Activated T-cell treated with anti-CD3 and anti-CD28 coated beads, Interleukin-2, amount 50 U/mL, for 72 hours (primary cell): ENCODE data around the gene GRID1. TPM values are rescaled to one million over a fixed set of nuclear protein-coding genes. Genes with fewer than 3 reads are reported as not detected.

Experiments
- ATAC-seq, 2 donors: fragments of 150-1000 bp; cut with Tn5 transposase; replicated peaks in 1 of 2; 2 replicates each; pipeline ENCODE4 v1.10.0; 2021; ENCODE audit warnings: moderate library complexity in 2 of 2, mild to moderate bottlenecking in 1 of 2
- DNase-seq, 2 donors: peaks; one replicate each; pipeline ENCODE4 v3.0.0; 2021 to 2022; ENCODE audit warnings: mixed read lengths in 1 of 2
- H3K27ac Mint-ChIP-seq: one replicate; pipeline ENCODE4 v1.8.0; 2022; ENCODE audit warnings: mild to moderate bottlenecking, moderate library complexity, mixed read lengths
- H3K27me3 Mint-ChIP-seq: one replicate; pipeline ENCODE4 v1.8.0; 2022; ENCODE audit warnings: low read depth, mixed read lengths
- H3K36me3 Mint-ChIP-seq, 2 donors: one replicate each; pipeline ENCODE4 v1.8.0; 2022; ENCODE audit warnings: mixed read lengths in 2 of 2, mild to moderate bottlenecking in 1 of 2; ENCODE audit not compliant: insufficient read depth in 2 of 2
- H3K4me1 Mint-ChIP-seq: one replicate; pipeline ENCODE4 v1.8.0; 2022; ENCODE audit warnings: low read depth, mixed read lengths
- H3K4me3 Mint-ChIP-seq, 2 donors: one replicate each; pipeline ENCODE4 v1.8.0; 2022; ENCODE audit warnings: mild to moderate bottlenecking in 2 of 2, mixed read lengths in 2 of 2, moderate library complexity in 2 of 2
- H3K9me3 Mint-ChIP-seq, 2 donors: one replicate each; pipeline ENCODE4 v1.8.0; 2022; ENCODE audit warnings: mixed read lengths in 2 of 2
- total RNA-seq, 2 donors: library from RNA; stranded (reverse); gene quantifications; one replicate each; pipeline ENCODE4 v1.2.3, GENCODE V29; 2022

The GRID1 gene
- total RNA-seq, 2 donors from 2014 or later = not detected

- Mint-ChIP-seq H3K4me1 (peaks cover 16% of the 10 kb centered on the region), H3K36me3 (no peaks in the 10 kb centered on the region), H3K27me3 (no peaks in the 10 kb centered on the region), H3K4me3 (peak overlapping the region; percentile 88 to 93), H3K27ac (peak overlapping the region; percentile 73), H3K9me3 (no peaks in the 10 kb centered on the region)
- peak; percentile 83 to 85 for DNase-seq
- ATAC-seq = peak; percentile 68 to 70
Observed at GRCh38 chr10:86400705-86401587, 34.4 kb upstream of the GRID1 start.

- DNase-seq = peak; percentile 96 to 97
- H3K4me3 Mint-ChIP-seq = peak overlapping the region; percentile 88 to 93
- H3K4me1 Mint-ChIP-seq = peaks cover 16% of the 10 kb centered on the region
- H3K9me3 Mint-ChIP-seq = no peaks in the 10 kb centered on the region
- H3K27ac Mint-ChIP-seq = peak overlapping the region; percentile 91
- no peaks in the 10 kb centered on the region for H3K36me3 Mint-ChIP-seq
- H3K27me3 Mint-ChIP-seq = no peaks in the 10 kb centered on the region
- peak; percentile 91 to 93 for ATAC-seq
Observed at GRCh38 chr10:86399879-86400704, 33.5 kb upstream of the GRID1 start.

GRCh38 chr10:86399514-86399878, 32.9 kb upstream of the GRID1 start:
- DNase-seq = no peak
- no peak for ATAC-seq
- peak overlapping the region; percentile 88 to 93 for H3K4me3 Mint-ChIP-seq
- H3K36me3 Mint-ChIP-seq = no peaks in the 10 kb centered on the region
- no peaks in the 10 kb centered on the region for H3K9me3 Mint-ChIP-seq
- H3K27me3 Mint-ChIP-seq = no peaks in the 10 kb centered on the region
- H3K4me1 Mint-ChIP-seq = peaks cover 16% of the 10 kb centered on the region
- peak overlapping the region; percentile 91 for H3K27ac Mint-ChIP-seq

- no peak for DNase-seq
- H3K9me3 Mint-ChIP-seq = no peaks in the 10 kb centered on the region
- H3K27ac Mint-ChIP-seq = no peak overlapping the region
- H3K4me3 Mint-ChIP-seq = no peak overlapping the region
- H3K36me3 Mint-ChIP-seq = no peaks in the 10 kb centered on the region
- H3K4me1 Mint-ChIP-seq = peaks cover 18% of the 10 kb centered on the region
- no peak for ATAC-seq
- H3K27me3 Mint-ChIP-seq = no peaks in the 10 kb centered on the region
Observed at GRCh38 chr10:86397120-86397519, 30.5 kb upstream of the GRID1 start.

- ATAC-seq = peak; percentile 67 to 72
- no peak for DNase-seq
- H3K27ac Mint-ChIP-seq = no peak overlapping the region
Observed at GRCh38 chr10:86393862-86394455, 27.4 kb upstream of the GRID1 start.

GRCh38 chr10:86393362-86393761, 26.8 kb upstream of the GRID1 start:
- H3K9me3 Mint-ChIP-seq = no peaks in the 10 kb centered on the region

More at GRCh38 chr10:86393862-86394455, 27.4 kb upstream of the GRID1 start:
- Mint-ChIP-seq H3K4me1 (peaks cover 4% of the 10 kb centered on the region), H3K27me3 (peaks cover 5% of the 10 kb centered on the region), H3K4me3 (peak overlapping the region in 1 of 2 donors; percentile 32), H3K9me3 (no peaks in the 10 kb centered on the region), H3K36me3 (no peaks in the 10 kb centered on the region)

GRCh38 chr10:86392723-86393094, 26.1 kb upstream of the GRID1 start:
- H3K4me3 Mint-ChIP-seq = no peak overlapping the region
- H3K9me3 Mint-ChIP-seq = no peaks in the 10 kb centered on the region
- peaks cover 4% of the 10 kb centered on the region for H3K4me1 Mint-ChIP-seq
- no peaks in the 10 kb centered on the region for H3K36me3 Mint-ChIP-seq
- H3K27ac Mint-ChIP-seq = no peak overlapping the region
- ATAC-seq (no peak), DNase-seq (no peak)
- peaks cover 15% of the 10 kb centered on the region for H3K27me3 Mint-ChIP-seq

More at GRCh38 chr10:86393362-86393761, 26.8 kb upstream of the GRID1 start:
- Mint-ChIP-seq H3K4me1 (peaks cover 4% of the 10 kb centered on the region), H3K36me3 (no peaks in the 10 kb centered on the region), H3K4me3 (no peak overlapping the region), H3K27ac (no peak overlapping the region), H3K27me3 (peaks cover 8% of the 10 kb centered on the region)
- DNase-seq = no peak
- ATAC-seq = peak; percentile 20 to 26

- DNase-seq = no peak
- no peaks in the 10 kb centered on the region for H3K9me3 Mint-ChIP-seq
- peaks cover 4% of the 10 kb centered on the region for H3K4me1 Mint-ChIP-seq
- H3K4me3 Mint-ChIP-seq = no peak overlapping the region
- ATAC-seq = no peak
- H3K36me3 Mint-ChIP-seq = no peaks in the 10 kb centered on the region
- H3K27ac Mint-ChIP-seq = no peak overlapping the region
- H3K27me3 Mint-ChIP-seq = peaks cover 20% of the 10 kb centered on the region
Observed at GRCh38 chr10:86391986-86392722, 25.6 kb upstream of the GRID1 start.

- ATAC-seq (no peak), DNase-seq (no peak)
- Mint-ChIP-seq H3K36me3 (no peaks in the 10 kb centered on the region), H3K4me1 (peaks cover 4% of the 10 kb centered on the region), H3K9me3 (no peaks in the 10 kb centered on the region), H3K27ac (no peak overlapping the region), H3K4me3 (no peak overlapping the region), H3K27me3 (peaks cover 21% of the 10 kb centered on the region)
Observed at GRCh38 chr10:86391236-86391840, 24.7 kb upstream of the GRID1 start.

GRCh38 chr10:86390337-86391120, 23.9 kb upstream of the GRID1 start:
- Mint-ChIP-seq H3K27ac (no peak overlapping the region), H3K9me3 (no peaks in the 10 kb centered on the region), H3K4me3 (no peak overlapping the region)

GRCh38 chr10:86389441-86390193, 23.0 kb upstream of the GRID1 start:
- Mint-ChIP-seq H3K4me3 (peak overlapping the region; percentile 79 to 81), H3K9me3 (no peaks in the 10 kb centered on the region), H3K27ac (no peak overlapping the region), H3K4me1 (peaks cover 4% of the 10 kb centered on the region), H3K36me3 (no peaks in the 10 kb centered on the region), H3K27me3 (peaks cover 31% of the 10 kb centered on the region)
- peak; percentile 37 to 46 for DNase-seq
- ATAC-seq = peak; percentile 68 to 69

More at GRCh38 chr10:86390337-86391120, 23.9 kb upstream of the GRID1 start:
- no peak for DNase-seq
- H3K27me3 Mint-ChIP-seq = peaks cover 24% of the 10 kb centered on the region
- H3K4me1 Mint-ChIP-seq = peaks cover 4% of the 10 kb centered on the region
- no peak for ATAC-seq
- no peaks in the 10 kb centered on the region for H3K36me3 Mint-ChIP-seq
